GM19468 (cell line): ENCODE results near the gene NEK11.

Experiments used
- ATAC-seq: cut with Tn5 transposase; IDR thresholded peaks from one replicate; pipeline ENCODE4 v1.9.1; 2021; ENCODE audit warnings: mild to moderate bottlenecking, moderate library complexity, moderate number of reproducible peaks; ENCODE audit not compliant: unreplicated experiment; ENCODE audit errors: extremely low read depth

The NEK11 gene

GRCh38 chr3:131218196-131218595 lies 191.5 kb downstream of the NEK11 start:
- no peak for ATAC-seq

- no peak for ATAC-seq
Observed at GRCh38 chr3:131221731-131222130, 195.1 kb downstream of the NEK11 start.

- no peak for ATAC-seq
Observed at GRCh38 chr3:131222599-131222998, 195.9 kb downstream of the NEK11 start.

DNA sequence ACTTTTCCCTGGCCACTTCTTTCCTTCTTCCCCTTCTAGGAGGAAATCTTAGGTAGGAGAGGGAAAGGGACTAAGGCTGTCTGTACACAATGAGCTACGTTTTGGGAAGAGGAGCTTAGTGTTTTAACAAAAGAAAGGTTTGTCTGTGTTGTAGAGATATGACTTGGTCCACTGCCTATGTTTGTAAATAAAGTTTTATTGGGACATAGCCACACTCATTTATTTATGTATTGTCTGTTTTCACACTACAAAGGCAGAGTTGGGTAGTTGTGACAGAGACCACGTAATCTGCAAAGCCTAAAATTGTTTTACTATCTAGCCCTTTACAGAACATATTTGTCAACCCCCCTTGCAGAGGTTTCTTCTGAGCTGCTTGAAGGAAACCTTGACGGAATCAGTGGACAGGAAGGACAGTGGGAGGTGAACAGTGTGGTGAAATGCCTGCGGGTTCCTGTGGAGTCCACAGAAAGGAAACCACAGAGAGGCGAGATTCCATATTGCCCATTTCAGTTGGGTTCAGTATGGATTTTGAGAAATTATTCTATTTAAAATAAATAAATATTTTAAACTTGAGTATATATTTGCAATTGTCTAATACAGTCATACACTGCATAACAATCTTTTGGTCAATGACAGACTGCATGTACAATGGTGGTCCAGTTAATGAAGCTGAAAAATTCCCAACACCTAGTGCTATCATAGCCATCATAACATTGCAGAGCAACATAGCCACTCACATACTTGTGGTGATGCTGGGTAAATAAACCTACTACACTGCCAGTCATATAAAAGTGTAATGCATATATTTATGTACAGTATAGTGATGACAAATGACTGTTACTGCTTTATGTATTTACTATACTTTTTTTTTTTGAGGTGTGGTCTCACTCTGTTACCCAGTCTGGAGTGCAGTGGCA lies 197.0 kb downstream of the NEK11 start:
- no peak for ATAC-seq

- no peak for ATAC-seq
Observed at GRCh38 chr3:131224886-131225550, 198.3 kb downstream of the NEK11 start.

- no peak for ATAC-seq
Observed at GRCh38 chr3:131228522-131228921, 201.8 kb downstream of the NEK11 start.

DNA sequence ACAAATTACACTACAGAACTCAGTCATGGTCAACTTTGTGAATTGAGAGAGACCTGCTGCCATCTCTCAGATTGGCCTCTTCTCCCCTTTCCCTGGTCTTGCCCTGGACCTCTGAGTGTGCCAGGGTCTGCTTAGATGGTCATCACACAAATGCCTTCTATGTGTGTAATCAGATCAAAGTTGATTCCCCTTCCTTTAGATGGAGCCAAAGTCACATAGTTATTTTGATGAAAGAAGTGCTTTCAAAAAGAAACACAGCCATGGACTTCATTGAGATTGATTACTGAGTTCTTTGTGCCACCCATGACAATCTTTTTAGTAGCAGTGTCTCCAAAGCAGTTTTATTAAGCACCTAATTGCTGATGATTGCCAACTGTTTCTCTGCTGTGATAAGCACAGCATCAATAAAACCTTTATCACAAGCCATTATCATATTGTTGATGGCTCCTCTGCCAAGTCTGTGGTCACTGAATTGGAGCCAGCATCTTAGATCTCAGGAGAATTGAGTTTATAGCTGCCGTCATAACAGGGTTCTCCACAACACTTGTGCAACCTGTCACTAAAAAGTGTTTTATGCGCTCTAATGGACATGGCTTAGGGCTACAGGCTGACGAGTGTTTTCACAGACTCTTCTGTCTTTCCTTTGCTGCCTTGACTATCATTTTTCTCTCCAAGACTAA lies 205.2 kb downstream of the NEK11 start:
- no peak for ATAC-seq

DNA sequence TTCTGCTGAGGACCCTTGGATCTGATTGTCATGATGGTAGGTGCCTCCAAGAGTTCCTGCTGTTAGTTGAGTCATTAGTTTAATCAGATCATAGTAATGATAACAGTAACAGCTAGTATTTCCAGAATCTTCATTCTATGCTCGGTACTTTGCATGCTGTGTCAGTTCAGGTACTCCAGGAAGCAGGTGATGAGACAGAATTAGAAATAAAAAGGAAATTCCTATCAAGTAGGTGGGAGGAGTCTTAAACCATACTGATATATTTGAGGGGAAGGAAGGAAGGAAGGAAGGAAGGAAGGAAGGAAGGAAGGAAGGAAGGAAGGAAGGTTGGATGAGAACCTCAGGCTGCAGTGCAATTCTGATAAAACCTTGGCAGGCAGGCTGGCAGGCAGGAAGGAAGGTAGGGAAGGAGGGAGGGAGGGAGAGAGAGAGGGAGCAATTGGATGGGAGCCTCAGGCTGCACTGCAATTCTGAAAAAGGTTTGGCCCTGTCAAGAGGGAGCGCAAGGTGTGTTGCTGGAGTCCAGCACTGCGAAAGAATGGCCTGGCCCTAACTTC lies 206.1 kb downstream of the NEK11 start:
- no peak for ATAC-seq

DNA sequence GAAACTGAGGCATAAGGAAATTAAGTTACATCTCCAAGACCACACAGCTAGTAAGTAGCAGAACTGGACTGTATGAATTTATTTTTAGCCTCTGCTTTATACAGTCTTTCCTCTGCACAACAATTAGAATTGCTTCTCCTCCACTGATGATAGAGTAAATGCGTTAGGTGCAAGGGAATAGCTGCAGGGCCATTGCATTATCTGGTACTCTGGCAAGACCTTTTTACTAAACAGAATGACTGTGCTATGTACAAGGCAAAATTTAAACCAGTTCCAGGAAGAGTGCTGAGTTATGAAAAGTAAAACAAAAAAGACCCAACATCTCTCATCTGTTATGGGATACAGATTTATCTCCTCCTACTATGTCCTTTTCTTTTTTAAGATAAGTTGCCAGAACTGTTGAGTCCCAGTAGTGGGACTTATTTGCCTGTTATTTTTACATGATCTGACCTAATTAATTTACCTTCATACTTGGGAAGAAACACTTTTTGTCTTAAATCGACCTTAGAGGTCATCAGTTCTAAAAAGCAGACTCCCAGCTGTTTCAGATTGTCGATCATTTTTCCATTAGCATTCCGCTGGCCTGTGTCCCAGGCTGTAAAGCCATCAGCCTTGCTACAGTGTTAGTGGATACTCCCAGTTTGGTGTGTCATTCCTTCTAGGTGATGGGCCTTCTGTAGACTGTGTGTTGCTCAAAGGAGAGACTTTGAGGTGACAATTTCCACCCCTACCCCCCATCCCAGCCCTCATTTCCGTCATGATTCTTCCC lies 207.4 kb downstream of the NEK11 start:
- ATAC-seq = no peak

DNA sequence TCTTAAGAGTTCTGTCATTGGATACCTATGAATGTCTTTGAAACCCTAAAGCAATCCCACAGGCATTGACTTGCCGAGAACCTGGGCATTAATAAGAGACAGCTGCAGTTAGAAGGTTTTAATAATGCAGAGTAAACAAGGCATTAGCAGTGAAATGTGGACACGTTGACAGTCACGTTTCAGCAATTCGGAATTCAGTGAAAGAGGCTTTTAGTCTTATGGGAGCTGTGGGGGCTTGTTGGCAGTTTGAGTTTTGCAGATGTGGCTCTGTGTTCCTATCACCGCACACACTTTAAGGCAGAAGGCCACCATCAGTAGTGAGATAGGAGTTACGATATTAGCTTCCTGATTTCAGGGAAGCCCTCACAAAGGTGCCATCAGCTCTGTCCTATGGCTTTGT lies 209.7 kb downstream of the NEK11 start:
- ATAC-seq = no peak

DNA sequence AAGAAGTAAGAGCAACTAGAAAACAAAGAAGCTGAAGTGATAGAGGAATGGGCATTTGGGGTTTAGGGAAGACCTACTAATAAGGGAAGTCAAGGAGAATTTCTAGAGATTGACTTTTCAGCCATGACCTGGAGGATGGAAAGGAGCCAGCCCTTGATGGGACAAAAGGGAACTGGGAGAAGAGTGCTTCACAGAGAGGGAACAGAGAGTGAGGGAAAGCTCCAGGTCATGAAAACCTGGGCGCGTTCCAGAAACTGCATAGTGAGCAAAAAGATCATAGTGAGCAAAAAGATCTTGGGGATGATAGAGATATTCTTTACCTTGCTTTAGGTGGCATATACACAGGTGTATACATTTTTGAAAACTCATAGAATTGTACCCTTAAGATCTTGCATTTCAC lies 211.8 kb downstream of the NEK11 start:
- ATAC-seq = no peak

- ATAC-seq = no peak
Observed at GRCh38 chr3:131239267-131239666, 212.6 kb downstream of the NEK11 start.

- no peak for ATAC-seq
Observed at GRCh38 chr3:131242201-131242600, 215.5 kb downstream of the NEK11 start.

GRCh38 chr3:131250466-131250865 lies 223.8 kb downstream of the NEK11 start:
- no peak for ATAC-seq

GRCh38 chr3:131260525-131260924 lies 233.8 kb downstream of the NEK11 start:
- no peak for ATAC-seq

DNA sequence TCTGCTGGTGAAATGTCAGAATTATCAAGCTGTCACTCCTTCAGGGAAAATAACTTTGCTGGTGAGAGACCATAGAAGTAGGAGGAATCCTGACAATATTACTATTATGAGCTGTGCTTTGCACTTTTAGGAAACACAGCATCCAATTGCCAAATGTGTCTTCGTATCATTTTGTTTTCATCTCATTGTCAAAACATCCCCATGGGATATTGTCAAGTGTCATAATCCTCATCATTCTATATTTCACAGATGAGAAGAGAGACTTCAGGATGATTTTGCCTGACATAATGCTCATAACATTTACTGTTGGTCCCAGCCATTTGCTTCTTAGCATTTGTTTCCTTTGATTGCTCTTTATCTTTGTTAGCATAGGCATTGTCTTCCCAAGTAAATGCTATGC lies 234.4 kb downstream of the NEK11 start:
- ATAC-seq = no peak

- ATAC-seq = no peak
Observed at GRCh38 chr3:131275556-131275955, 248.9 kb downstream of the NEK11 start.

DNA sequence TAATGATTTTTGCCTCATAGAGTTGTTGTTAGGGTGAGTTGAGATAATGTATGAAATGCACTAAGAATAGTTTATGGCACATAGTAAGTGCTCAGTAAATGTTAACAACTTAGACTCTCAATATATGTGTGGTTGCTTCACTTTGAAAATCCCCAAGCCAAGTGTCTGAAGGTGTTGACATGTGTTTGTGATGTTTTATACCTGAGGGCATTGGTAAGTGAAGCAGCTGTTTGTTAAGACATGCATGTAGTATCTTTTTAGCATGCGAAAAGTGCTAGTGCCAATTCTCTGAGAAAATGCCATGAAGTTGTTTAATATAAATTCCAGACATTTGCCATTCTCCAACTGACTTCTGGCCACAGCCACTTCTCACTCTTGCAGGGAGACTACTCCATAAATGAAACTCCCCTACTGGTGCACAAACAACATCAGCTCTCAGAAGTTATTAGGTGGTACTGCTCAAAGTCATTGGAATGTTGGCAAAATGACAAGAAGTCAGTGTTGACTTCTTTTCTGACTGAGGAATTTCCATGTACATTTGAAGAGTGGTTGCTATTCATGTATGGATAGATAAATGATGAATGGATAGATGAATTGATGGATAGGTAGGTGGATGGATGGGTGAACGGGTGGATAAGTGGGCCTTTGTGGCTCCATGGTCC lies 251.3 kb downstream of the NEK11 start:
- no peak for ATAC-seq

GRCh38 chr3:131279577-131279976 lies 252.9 kb downstream of the NEK11 start:
- no peak for ATAC-seq
